ENCODE measurements around the gene MPV17.

DNA sequence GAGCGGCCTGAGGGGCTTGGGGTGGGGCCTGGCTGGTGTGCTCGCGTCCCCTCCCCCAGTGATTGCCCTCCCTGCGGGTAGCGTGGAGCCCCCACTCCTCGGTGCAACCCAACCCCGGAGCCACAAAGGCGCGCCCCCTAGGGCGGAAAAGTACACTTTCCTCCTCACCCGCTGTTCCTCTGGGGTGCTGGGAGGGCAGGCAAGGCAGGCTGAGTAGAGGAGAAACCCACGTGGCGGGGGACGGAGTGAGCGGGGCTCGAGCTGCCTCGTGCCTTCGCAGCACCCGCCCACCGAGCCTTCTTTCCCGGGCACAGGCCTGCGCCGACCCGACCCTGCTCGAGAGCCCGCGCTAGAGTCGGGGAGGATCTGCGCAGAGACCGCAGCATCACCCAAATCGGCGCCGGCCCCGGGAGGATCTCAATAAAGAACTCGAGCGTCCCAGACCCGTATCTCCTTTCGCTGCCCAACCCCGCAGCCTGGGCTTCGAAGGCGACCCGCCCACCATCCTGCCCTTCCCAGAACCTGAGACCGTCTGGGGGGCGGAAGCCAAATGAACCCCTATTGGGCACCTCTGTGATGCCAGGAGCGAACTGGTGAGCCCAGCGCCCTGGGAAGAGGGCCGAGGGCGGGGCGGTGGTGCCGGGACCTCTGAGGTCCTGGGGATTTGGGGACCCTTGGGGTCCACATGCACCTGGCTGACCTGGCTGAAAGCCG lies 16.2 kb downstream of the MPV17 start:
- TF ChIP-seq, protein P1, sequence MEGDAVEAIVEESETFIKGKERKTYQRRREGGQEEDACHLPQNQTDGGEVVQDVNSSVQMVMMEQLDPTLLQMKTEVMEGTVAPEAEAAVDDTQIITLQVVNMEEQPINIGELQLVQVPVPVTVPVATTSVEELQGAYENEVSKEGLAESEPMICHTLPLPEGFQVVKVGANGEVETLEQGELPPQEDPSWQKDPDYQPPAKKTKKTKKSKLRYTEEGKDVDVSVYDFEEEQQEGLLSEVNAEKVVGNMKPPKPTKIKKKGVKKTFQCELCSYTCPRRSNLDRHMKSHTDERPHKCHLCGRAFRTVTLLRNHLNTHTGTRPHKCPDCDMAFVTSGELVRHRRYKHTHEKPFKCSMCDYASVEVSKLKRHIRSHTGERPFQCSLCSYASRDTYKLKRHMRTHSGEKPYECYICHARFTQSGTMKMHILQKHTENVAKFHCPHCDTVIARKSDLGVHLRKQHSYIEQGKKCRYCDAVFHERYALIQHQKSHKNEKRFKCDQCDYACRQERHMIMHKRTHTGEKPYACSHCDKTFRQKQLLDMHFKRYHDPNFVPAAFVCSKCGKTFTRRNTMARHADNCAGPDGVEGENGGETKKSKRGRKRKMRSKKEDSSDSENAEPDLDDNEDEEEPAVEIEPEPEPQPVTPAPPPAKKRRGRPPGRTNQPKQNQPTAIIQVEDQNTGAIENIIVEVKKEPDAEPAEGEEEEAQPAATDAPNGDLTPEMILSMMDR (IDR thresholded peaks at IDR 0.05; ENCODE audit: low read depth, low read length), result no peak
- TF ChIP-seq EZH2phosphoT487 (IDR thresholded peaks at IDR 0.05; ENCODE audit: low read depth), result no peak
